GM21360 (cell line): ENCODE measurements around the gene UBTF.

Experiments used
- ATAC-seq: cut with Tn5 transposase; IDR thresholded peaks from one replicate; pipeline ENCODE4 v1.9.1; 2021; ENCODE audit warnings: mild to moderate bottlenecking, moderate library complexity; ENCODE audit not compliant: unreplicated experiment

UBTF gene

DNA sequence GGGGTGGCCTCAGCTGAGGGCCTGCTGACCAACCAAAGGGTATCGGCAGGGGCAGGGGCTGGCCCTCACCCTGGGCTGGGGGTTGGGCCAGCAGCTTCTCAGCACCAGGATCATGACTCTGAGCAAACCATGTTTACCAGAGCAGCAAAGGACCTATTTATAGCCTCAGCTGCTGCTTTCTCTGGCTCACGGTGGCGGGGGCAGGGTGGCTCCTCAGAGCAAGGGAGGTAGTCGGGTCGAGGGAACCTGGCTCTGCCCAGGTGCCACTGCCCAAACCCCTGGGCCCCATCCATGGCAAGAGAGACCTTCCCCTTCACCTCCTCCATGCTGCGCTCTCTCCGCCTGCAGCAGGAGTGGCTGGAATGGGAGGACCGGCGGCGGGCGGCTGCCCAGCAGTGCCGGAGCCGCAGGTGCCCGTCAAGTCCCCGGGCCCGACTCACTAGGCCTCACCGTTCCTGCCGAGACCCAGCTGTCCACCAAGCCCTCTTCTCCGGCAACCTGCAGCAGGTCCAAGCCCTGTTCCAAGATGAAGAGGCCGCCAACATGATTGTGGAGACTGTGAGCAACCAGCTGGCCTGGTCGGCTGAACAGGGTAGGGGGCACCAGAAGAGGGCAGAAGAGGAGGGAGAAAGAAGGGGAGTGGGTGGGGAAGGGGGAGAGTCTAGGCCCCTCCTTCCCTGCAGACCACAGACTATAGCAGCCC, 48.8 kb downstream of the UBTF start, which contains the start of gene ASB16:
Gene ASB16, plus strand, starts transcription at position 206 of the 703 bp plus-strand sequence. Its CDS starts 86 bp downstream, at position 292.
- no peak for ATAC-seq

DNA sequence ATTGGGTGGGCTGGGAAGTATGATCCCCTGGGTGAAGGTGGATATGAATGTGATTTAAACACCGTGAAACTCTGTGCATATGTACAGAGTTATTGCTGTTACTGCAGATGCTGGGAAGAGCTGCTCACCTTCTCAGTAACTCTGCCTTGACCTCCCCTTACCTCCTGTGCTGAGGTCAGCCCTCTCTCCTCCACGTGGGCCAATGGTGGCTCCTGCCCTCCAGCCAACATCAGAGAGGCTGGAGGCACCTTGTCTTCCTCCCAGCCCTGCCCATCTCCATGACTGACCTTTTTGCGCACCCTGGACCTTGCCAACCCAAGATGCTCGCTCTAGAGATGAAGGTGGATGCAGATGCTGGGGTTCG, 49.4 kb downstream of the UBTF start:
- no peak for ATAC-seq

DNA sequence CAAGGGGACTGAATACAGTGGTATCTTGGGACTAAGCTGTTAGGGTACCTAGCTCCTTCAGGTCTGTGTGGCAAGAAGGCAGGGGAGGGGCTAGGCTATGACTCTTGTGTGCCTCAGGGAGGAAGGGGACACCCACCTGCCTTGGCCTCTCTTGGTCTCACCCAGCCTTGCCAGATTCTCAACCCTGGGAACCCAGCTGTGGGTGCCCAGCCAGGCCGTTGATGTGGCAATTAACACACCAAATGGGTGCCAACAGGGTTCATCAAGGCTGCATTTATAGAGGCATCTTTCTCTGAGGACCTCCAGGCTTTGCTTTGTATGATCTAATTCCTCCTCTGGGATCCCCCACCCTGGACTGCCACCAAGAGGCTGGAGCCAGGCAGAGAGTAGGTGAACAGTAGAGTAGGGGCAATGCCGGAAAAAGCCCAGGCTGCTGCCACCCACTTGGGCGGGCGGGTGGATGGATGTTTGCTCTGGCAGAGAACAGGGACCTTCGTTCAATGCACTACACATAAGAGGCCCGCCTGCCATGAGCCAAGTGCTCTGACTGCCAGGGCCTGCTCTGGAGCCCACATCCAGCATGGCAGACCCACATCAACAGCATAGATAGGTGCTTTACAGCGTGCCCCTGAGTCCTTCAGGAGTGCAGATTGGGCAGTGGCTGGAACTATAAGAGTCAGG, 52.2 kb downstream of the UBTF start:
- no peak for ATAC-seq

DNA sequence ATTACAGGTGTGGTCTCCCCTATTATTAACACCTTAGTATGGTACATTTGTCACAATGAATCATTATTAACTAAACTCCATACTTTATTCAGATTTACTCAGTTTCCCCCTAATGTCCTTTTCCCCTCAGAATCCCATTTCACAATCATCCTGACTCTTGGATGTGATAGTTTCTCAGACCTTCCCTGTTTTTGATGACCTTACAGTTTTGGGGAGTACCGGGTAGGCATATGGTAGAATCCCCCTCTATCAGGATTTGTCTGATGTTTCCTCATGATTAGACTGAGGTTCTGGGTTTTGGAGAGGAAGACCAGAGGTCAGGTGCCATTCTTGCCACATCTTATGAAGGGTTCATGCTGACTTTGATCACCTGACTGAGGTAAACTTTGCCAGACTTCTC, 55.0 kb downstream of the UBTF start:
- no peak for ATAC-seq

DNA sequence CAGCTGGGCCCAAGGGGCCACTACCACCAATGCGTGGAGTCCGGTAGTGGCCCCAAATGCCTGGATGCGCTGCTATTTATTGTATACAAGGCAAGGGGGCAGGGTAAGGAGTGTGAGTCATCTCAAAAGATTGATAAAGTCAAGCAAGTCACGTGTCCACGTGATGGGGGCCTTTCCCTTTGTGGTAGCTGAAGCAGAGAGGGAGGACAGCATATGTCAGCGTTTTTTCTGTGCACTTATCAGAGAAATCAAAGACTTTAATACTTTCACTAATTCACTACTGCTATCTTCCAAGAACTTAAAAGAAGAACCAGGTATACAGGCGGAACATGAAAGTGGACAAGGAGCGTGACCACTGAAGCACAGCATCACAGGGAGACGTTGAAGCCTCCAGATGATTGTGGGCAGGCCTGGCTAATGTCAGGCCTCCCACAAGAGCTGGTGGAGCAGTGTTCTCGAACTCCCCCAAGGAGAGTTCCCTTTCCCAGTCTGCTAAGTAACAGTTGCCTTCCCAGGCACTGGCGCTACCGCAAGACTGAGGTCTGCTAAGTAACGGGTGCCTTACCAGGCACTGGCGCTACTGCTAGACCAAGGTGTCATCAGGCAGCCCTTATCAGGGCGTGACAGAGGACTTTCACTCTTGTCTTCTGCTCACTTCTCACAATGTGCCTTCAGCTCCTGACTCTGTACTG, 59.8 kb downstream of the UBTF start:
- ATAC-seq, result no peak

DNA sequence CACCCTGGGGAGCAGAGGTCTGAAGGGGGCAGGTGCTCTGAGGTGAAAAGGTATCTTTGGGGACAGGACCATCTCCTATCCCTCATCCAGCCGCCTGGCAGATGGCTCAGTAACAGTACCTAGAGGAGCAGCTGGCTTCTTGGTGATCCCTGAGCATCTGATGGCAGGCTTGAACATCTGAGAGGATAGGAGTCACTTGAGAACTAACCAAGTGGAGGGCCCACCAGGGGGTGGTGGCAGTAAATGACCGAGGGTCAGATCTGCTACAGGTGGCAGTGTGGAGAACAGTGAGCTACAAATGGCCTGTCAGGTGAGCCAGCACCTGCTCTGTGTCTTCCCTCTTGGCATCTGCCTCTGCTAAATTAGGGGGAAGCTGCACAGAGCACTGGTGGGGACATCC, 64.0 kb downstream of the UBTF start:
- ATAC-seq, result no peak
